Activated T-helper 1 cell treated with anti-CD3 and anti-CD28 coated beads, Interleukin-12 subunit alpha, Interleukin-12 subunit beta, Interleukin-2, Interleukin-4 antibody, amounts not matched to agents 30 ng/mL and 10 ng/mL and 1 ng/mL, durations not matched to agents 14 hours and 24 hours and 36 hours (primary cell): ENCODE data around the gene CAPN5. TPM values are rescaled to one million over a fixed set of nuclear protein-coding genes. Genes with fewer than 3 reads are reported as not detected.
"Not testable (repeated sequence)": the region's sequence is repeated elsewhere in the genome, so short reads cannot be mapped to it uniquely, and the experiment has no call there.

Experiments used
- DNase-seq: peaks from one replicate; pipeline ENCODE4 v3.0.0; 2021; ENCODE audit warnings: low spot score
- H3K27ac Mint-ChIP-seq: one replicate; pipeline ENCODE4 v1.8.0; 2021; ENCODE audit warnings: mild to moderate bottlenecking, mixed read lengths
- H3K27me3 Mint-ChIP-seq: one replicate; pipeline ENCODE4 v1.8.0; 2022; ENCODE audit warnings: mild to moderate bottlenecking, moderate library complexity, mixed read lengths; ENCODE audit not compliant: insufficient read depth
- H3K36me3 Mint-ChIP-seq: one replicate; pipeline ENCODE4 v1.8.0; 2021; ENCODE audit warnings: low read depth, mixed read lengths
- H3K4me1 Mint-ChIP-seq: one replicate; pipeline ENCODE4 v1.8.0; 2021; ENCODE audit warnings: low read depth, mixed read lengths
- H3K4me3 Mint-ChIP-seq: one replicate; pipeline ENCODE4 v1.8.0; 2021; ENCODE audit warnings: mild to moderate bottlenecking, moderate library complexity, mixed read lengths
- H3K9me3 Mint-ChIP-seq: one replicate; pipeline ENCODE4 v1.8.0; 2021; ENCODE audit warnings: mixed read lengths
- intact Hi-C: fragments of 100-400 bp; cut with micrococcal nuclease; formaldehyde crosslinking; loops from one replicate; pipeline ENCODE4 v1.15.1; 2024
- total RNA-seq: library from RNA; stranded (reverse); gene quantifications from 2 replicates; pipeline ENCODE4 v1.2.3, GENCODE V29; 2022

Gene CAPN5
- total RNA-seq, 1 donor from 2014 or later, result 0.10 TPM

- DNase-seq, result no peak
- no peak overlapping the region for H3K4me3 Mint-ChIP-seq
- H3K4me1 Mint-ChIP-seq, result peaks cover 8% of the 10 kb centered on the region
- H3K27ac Mint-ChIP-seq, result no peak overlapping the region
- intact Hi-C loops, result no loop called here
- peaks cover 2% of the 10 kb centered on the region for H3K27me3 Mint-ChIP-seq
- no peaks in the 10 kb centered on the region for H3K9me3 Mint-ChIP-seq
- no peaks in the 10 kb centered on the region for H3K36me3 Mint-ChIP-seq
These were observed 26.5 kb downstream of the CAPN5 start for GRCh38 chr11:77093056-77093891.

GRCh38 chr11:77093987-77094840 is 27.4 kb downstream of the CAPN5 start:
- no peak overlapping the region for H3K27ac Mint-ChIP-seq
- H3K36me3 Mint-ChIP-seq, result no peaks in the 10 kb centered on the region
- intact Hi-C loops, result no loop called here
- DNase-seq, result no peak
- H3K27me3 Mint-ChIP-seq, result peaks cover under 1% of the 10 kb centered on the region
- no peak overlapping the region for H3K4me3 Mint-ChIP-seq
- H3K9me3 Mint-ChIP-seq, result no peaks in the 10 kb centered on the region
- H3K4me1 Mint-ChIP-seq, result peaks cover 8% of the 10 kb centered on the region

- Mint-ChIP-seq H3K9me3 (no peaks in the 10 kb centered on the region), H3K36me3 (no peaks in the 10 kb centered on the region), H3K4me1 (peaks cover 8% of the 10 kb centered on the region), H3K27ac (no peak overlapping the region), H3K27me3 (no peaks in the 10 kb centered on the region), H3K4me3 (no peak overlapping the region)
- intact Hi-C loops, result no loop called here
- DNase-seq, result no peak
These were observed 28.1 kb downstream of the CAPN5 start for GRCh38 chr11:77094841-77095365.

- H3K9me3 Mint-ChIP-seq, result no peaks in the 10 kb centered on the region
- no peak for DNase-seq
- H3K4me3 Mint-ChIP-seq, result no peak overlapping the region
- intact Hi-C loops, result no loop called here
- peaks cover 6% of the 10 kb centered on the region for H3K4me1 Mint-ChIP-seq
- H3K36me3 Mint-ChIP-seq, result no peaks in the 10 kb centered on the region
- no peaks in the 10 kb centered on the region for H3K27me3 Mint-ChIP-seq
- H3K27ac Mint-ChIP-seq, result no peak overlapping the region
These were observed 29.1 kb downstream of the CAPN5 start for GRCh38 chr11:77095551-77096490.

GRCh38 chr11:77096591-77097019 is 29.8 kb downstream of the CAPN5 start:
- H3K27ac Mint-ChIP-seq, result no peak overlapping the region
- intact Hi-C loops, result no loop called here
- H3K9me3 Mint-ChIP-seq, result no peaks in the 10 kb centered on the region
- no peaks in the 10 kb centered on the region for H3K27me3 Mint-ChIP-seq
- H3K4me3 Mint-ChIP-seq, result no peak overlapping the region
- DNase-seq, result no peak
- no peaks in the 10 kb centered on the region for H3K4me1 Mint-ChIP-seq
- H3K36me3 Mint-ChIP-seq, result no peaks in the 10 kb centered on the region

GRCh38 chr11:77097180-77097579 is 30.4 kb downstream of the CAPN5 start:
- H3K36me3 Mint-ChIP-seq, H3K4me1 Mint-ChIP-seq, H3K4me3 Mint-ChIP-seq, H3K9me3 Mint-ChIP-seq, DNase-seq, H3K27ac Mint-ChIP-seq, H3K27me3 Mint-ChIP-seq, intact Hi-C loops: not testable (repeated sequence)

GRCh38 chr11:77100166-77101042 is 33.6 kb downstream of the CAPN5 start:
- Mint-ChIP-seq H3K27me3 (no peaks in the 10 kb centered on the region), H3K36me3 (no peaks in the 10 kb centered on the region), H3K27ac (no peak overlapping the region), H3K9me3 (no peaks in the 10 kb centered on the region), H3K4me3 (no peak overlapping the region), H3K4me1 (no peaks in the 10 kb centered on the region)
- no peak for DNase-seq
- intact Hi-C loops, result no loop called here

GRCh38 chr11:77101043-77101537 is 34.3 kb downstream of the CAPN5 start:
- DNase-seq, result no peak
- Mint-ChIP-seq H3K27ac (no peak overlapping the region), H3K36me3 (no peaks in the 10 kb centered on the region), H3K27me3 (no peaks in the 10 kb centered on the region), H3K9me3 (no peaks in the 10 kb centered on the region), H3K4me1 (no peaks in the 10 kb centered on the region), H3K4me3 (no peak overlapping the region)
- intact Hi-C loops, result no loop called here

GRCh38 chr11:77102246-77103210 is 35.8 kb downstream of the CAPN5 start, which contains the start of gene OMP:
OMP (plus strand) TSS chr11:77102840; CDS start chr11:77102840, 0 bp downstream.
- intact Hi-C loops, result no loop called here
- Mint-ChIP-seq H3K27ac (no peak within 1 kb of the TSS), H3K27me3 (no peaks in the 10 kb centered on the region), H3K4me1 (no peaks in the 10 kb centered on the region), H3K9me3 (no peaks in the 10 kb centered on the region), H3K36me3 (no peaks in the 10 kb centered on the region), H3K4me3 (no peak within 1 kb of the TSS)
- DNase-seq, result no peak

GRCh38 chr11:77103319-77103718 is 36.5 kb downstream of the CAPN5 start:
- Mint-ChIP-seq H3K36me3 (no peaks in the 10 kb centered on the region), H3K4me3 (no peak overlapping the region), H3K9me3 (no peaks in the 10 kb centered on the region), H3K27ac (no peak overlapping the region), H3K4me1 (no peaks in the 10 kb centered on the region), H3K27me3 (no peaks in the 10 kb centered on the region)
- DNase-seq, result no peak
- intact Hi-C loops, result no loop called here

GRCh38 chr11:77104727-77105126 is 38.0 kb downstream of the CAPN5 start:
- Mint-ChIP-seq H3K9me3 (no peaks in the 10 kb centered on the region), H3K36me3 (no peaks in the 10 kb centered on the region), H3K27me3 (no peaks in the 10 kb centered on the region), H3K4me3 (no peak overlapping the region), H3K27ac (no peak overlapping the region), H3K4me1 (no peaks in the 10 kb centered on the region)
- DNase-seq, result no peak
- intact Hi-C loops, result no loop called here
